ENCODE data around the gene PDK1. TPM values are rescaled to one million over a fixed set of nuclear protein-coding genes. Genes with fewer than 3 reads are reported as not detected.

The PDK1 gene
- 25.9 and 26.4 TPM in 2 replicates for total RNA-seq

DNA sequence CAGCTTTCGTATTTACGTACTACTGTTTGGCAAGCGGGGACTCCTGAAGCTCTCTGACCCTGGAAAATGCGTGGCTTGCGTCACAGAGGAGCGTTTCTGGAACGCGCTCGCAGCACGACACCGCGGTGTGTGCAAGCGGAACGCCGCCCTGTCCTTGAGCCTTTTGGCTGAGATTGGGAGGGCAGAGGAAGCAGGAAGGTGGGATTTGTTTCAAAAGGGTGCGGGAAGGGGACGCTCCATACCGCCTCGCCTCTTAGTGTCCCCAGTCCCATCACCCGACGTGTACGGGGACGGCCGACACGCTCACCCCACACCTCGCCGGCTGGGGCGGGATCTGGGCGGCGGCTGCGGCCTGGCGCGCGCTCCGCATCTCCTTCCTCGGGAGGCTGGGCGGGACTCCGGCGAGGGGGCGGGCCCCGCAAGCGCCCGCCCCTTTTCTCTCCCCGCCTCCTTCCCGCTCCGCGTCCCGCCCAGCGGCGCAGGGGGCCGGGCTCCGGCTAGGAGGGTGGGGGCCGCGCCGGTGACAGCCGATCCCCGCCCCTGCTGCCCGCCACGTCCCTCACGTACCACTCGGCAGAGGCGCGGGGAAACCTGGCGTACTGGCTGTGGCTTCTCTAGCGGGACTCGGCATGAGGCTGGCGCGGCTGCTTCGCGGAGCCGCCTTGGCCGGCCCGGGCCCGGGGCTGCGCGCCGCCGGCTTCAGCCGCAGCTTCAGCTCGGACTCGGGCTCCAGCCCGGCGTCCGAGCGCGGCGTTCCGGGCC lies at the start of gene PDK1:
TSS of gene PDK1 (plus strand) at position 569 of the 762 bp plus-strand sequence. CDS start at position 630, 61 bp downstream.

Other genes starting within 250 kb of the PDK1 start
- 149 and 263 TPM in 2 replicates for gene ITGA6, start 128.5 kb upstream of the PDK1 start, total RNA-seq
- gene RAPGEF4, start 179.8 kb downstream of the PDK1 start, total RNA-seq: 0.44 and 1.00 TPM in 2 replicates

Data from uterine smooth muscle cell (primary cell).